Measurements from ENCODE around the gene TLE3. TPM values are rescaled to one million over a fixed set of nuclear protein-coding genes. Genes with fewer than 3 reads are reported as not detected.
A peak's percentile ranks its signal among the peaks of the same experiment; 100 is the strongest.

TLE3 gene
- total and polyA plus RNA-seq, 10 donors, result 23.7 to 141 (median 104) TPM

DNA sequence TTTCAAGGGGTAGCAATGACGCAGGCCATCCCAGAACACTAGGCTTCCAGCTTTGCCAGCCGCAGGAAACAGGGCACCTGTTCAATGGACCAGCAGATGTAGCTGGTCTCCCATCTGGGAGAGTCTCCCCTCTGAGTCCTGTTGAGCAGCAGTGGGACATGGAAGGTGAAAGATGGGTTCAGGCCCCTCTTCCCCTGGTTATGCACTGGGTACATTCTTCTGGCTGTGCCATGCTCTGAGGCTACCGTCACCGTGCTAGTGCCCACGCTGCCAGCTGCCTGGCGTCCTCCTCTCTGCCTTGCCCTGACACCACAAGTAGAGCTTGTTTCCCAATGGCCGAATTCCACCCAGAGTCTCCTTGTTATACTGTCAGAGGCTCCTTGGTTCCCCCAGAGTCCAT is 63.1 kb downstream of the TLE3 start:
- no peak overlapping the region for H3K4me3 ChIP-seq
- peak overlapping the region in 3 of 8 donors; percentile 70 to 78 (median 77) for H3K27ac ChIP-seq
- no peak for TF ChIP-seq POLR2AphosphoS5 (IDR thresholded peaks at IDR 0.05)
- TF ChIP-seq, protein P1, sequence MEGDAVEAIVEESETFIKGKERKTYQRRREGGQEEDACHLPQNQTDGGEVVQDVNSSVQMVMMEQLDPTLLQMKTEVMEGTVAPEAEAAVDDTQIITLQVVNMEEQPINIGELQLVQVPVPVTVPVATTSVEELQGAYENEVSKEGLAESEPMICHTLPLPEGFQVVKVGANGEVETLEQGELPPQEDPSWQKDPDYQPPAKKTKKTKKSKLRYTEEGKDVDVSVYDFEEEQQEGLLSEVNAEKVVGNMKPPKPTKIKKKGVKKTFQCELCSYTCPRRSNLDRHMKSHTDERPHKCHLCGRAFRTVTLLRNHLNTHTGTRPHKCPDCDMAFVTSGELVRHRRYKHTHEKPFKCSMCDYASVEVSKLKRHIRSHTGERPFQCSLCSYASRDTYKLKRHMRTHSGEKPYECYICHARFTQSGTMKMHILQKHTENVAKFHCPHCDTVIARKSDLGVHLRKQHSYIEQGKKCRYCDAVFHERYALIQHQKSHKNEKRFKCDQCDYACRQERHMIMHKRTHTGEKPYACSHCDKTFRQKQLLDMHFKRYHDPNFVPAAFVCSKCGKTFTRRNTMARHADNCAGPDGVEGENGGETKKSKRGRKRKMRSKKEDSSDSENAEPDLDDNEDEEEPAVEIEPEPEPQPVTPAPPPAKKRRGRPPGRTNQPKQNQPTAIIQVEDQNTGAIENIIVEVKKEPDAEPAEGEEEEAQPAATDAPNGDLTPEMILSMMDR (IDR thresholded peaks at IDR 0.05 in 8 of 11, conservative IDR thresholded peaks at IDR 0.05 in 3 of 11), result no peak
- no peak for TF ChIP-seq POLR2A (IDR thresholded peaks at IDR 0.05)
- peaks cover 0 to 20% (median 0%) of the 10 kb centered on the region in 7 donors for H3K27me3 ChIP-seq (replicated peaks in 1 of 7)
- intact Hi-C loops (cut with DNase I; ENCODE audit: low total_unique reads), result no loop called here
- no peaks in the 10 kb centered on the region for H3K9me3 ChIP-seq
- DNase-seq, result peak; percentile 68
- no peaks in the 10 kb centered on the region for H3K36me3 ChIP-seq
- H3K4me1 ChIP-seq, result peaks cover 8 to 32% (median 29%) of the 10 kb centered on the region in 6 donors
- 88 to 99% (median 97%) methylated on average over 6 to 7 of the region's 7 CpGs for WGBS, 5 donors

DNA sequence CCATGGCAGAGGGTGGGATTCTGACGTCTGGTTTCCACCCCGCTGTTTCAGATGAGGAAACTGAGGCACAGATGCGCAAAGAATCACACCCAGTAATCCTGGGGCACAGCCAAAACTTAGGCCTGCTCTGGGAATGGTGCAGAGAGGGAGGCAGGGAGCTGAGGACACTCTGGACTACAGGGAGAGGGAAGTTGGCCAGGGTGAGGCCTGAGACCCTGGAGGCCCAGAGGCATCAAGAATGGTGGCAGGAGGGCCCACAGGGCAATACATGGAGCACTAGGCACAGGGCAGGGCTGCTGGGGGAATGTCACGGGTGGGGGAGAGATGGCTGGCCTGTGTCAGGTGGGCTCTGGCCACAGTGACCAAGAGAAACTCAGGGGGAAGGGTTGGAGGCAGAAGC is 63.6 kb downstream of the TLE3 start:
- DNase-seq, result no peak
- no peak for TF ChIP-seq POLR2A (IDR thresholded peaks at IDR 0.05)
- TF ChIP-seq POLR2AphosphoS5 (IDR thresholded peaks at IDR 0.05), result no peak
- TF ChIP-seq, protein P1 (IDR thresholded peaks at IDR 0.05 in 8 of 11, conservative IDR thresholded peaks at IDR 0.05 in 3 of 11), result no peak
- H3K27ac ChIP-seq, result no peak overlapping the region
- no peaks in the 10 kb centered on the region for H3K9me3 ChIP-seq
- H3K27me3 ChIP-seq (replicated peaks in 1 of 7), result peaks cover 0 to 20% (median 0%) of the 10 kb centered on the region in 7 donors
- WGBS, 5 donors, result 90 to 95% (median 93%) methylated on average over 4 of the region's 4 CpGs
- H3K4me1 ChIP-seq, result peaks cover 8 to 32% (median 29%) of the 10 kb centered on the region in 6 donors
- no peaks in the 10 kb centered on the region for H3K36me3 ChIP-seq
- intact Hi-C loops (cut with DNase I; ENCODE audit: low total_unique reads), result no loop called here
- H3K4me3 ChIP-seq, result no peak overlapping the region

DNA sequence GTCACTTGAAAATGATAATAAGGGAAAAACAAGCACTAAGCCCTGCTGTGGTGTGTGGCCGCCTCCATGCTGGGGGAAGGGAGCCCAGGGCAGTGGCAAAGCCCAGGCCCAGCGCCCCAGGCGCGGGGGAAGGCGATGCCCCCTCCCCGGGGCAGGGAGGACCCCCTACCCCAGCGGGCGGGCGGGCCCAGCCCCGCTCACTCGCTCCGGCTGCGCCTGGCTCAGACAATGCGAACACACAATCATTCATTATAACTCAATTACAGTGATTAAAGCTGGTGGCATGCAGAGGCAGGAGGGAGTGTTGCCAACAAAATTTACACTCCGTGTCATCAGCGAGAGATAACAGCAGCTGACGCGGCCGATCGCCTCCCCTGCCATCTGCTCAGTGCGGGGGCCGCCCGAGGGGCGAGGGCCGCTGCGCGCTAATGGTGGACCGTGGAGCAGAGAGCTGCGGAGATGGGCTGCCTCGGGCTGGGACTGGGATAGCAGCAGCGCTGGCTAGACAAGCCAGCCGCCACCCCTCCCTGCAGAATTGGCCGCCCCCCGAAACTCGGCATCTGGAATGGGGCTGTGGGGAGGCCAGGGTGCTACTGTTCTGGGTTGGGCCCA is 64.1 kb downstream of the TLE3 start:
- WGBS, 5 donors, result 65 to 85% (median 75%) methylated on average over 30 to 35 of the region's 35 CpGs
- Histone ChIP-seq H3K27ac (no peak overlapping the region), H3K27me3 (replicated peaks in 1 of 7) (peaks cover 0 to 20% (median 0%) of the 10 kb centered on the region in 7 donors), H3K9me3 (no peaks in the 10 kb centered on the region), H3K4me1 (peaks cover 8 to 32% (median 29%) of the 10 kb centered on the region in 6 donors), H3K4me3 (no peak overlapping the region), H3K36me3 (no peaks in the 10 kb centered on the region)
- intact Hi-C loops (cut with DNase I; ENCODE audit: low total_unique reads), result no loop called here
- TF ChIP-seq POLR2A (IDR thresholded peaks at IDR 0.05) (no peak), POLR2AphosphoS5 (IDR thresholded peaks at IDR 0.05) (no peak)
- TF ChIP-seq, protein P1 (IDR thresholded peaks at IDR 0.05 in 8 of 11, conservative IDR thresholded peaks at IDR 0.05 in 3 of 11), result no peak
- DNase-seq, result peak; percentile 70

DNA sequence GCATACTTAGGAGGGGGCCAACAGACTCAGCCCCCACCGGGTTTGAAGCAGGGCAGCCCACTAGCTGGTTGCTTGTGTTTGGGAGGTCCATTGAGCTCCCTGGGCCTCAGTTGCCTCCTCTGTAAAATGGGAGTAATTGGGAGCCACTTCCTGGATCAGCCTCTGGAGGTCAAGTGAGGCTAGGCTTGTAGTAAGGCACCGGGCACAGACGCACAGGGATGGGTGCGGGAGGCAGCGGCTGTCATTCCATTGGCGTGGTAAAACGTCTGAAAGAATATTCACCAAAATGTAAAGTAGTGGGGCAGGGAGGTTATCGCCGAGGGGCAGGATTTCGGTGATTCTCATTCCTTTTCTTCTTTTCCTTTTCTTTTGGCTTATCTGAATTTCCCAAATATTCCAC is 64.6 kb downstream of the TLE3 start:
- peaks cover 0 to 20% (median 0%) of the 10 kb centered on the region in 7 donors for H3K27me3 ChIP-seq (replicated peaks in 1 of 7)
- no peak for TF ChIP-seq POLR2AphosphoS5 (IDR thresholded peaks at IDR 0.05)
- TF ChIP-seq, protein P1 (IDR thresholded peaks at IDR 0.05 in 8 of 11, conservative IDR thresholded peaks at IDR 0.05 in 3 of 11), result no peak
- TF ChIP-seq POLR2A (IDR thresholded peaks at IDR 0.05), result no peak
- peak; percentile 48 for DNase-seq
- intact Hi-C loops (cut with DNase I; ENCODE audit: low total_unique reads), result no loop called here
- H3K4me3 ChIP-seq, result no peak overlapping the region
- H3K27ac ChIP-seq, result no peak overlapping the region
- H3K4me1 ChIP-seq, result peaks cover 8 to 32% (median 29%) of the 10 kb centered on the region in 6 donors
- no peaks in the 10 kb centered on the region for H3K9me3 ChIP-seq
- WGBS, 5 donors, result 71 to 87% (median 73%) methylated on average over 10 of the region's 10 CpGs
- no peaks in the 10 kb centered on the region for H3K36me3 ChIP-seq

Data from spleen (tissue), 11 donors.